IMR-90 (cell line): ENCODE measurements around the gene KIAA0319L. TPM values are rescaled to one million over a fixed set of nuclear protein-coding genes. Genes with fewer than 3 reads are reported as not detected.

ENCODE experiments used
- ATAC-seq: fragments of 200-7000 bp; cut with Tn5 transposase; 2 replicates; pipeline ENCODE4 v1.9.1; 2020; ENCODE audit warnings: low read depth, mild to moderate bottlenecking, moderate library complexity
- BruUV-seq: library from RNA; stranded (reverse); fragments of 400-500 nt; replicated peaks from 2 replicates; lab custom pipeline; 2021; lab: Mats Ljungman, UMichigan
- CTCF ChIA-PET: fragments of 300-600 bp; formaldehyde crosslinking; extraction: SDS; loops from one replicate; lab custom pipeline; 2021; ENCODE audit warnings: antibody characterized with exemption; lab: Yijun Ruan, JAX
- POLR2A ChIA-PET: fragments of 300-600 bp; sonication (Branson Sonifier 250); formaldehyde crosslinking; loops from one replicate; lab custom pipeline; 2022; ENCODE audit warnings: antibody characterized with exemption; ENCODE audit not compliant: unreplicated experiment; lab: Charles Lee
- DNase-seq: peaks from one replicate; pipeline ENCODE4 v3.0.0; 2013
- H2AFZ ChIP-seq: replicated peaks from 2 replicates; pipeline ENCODE3; 2013; ENCODE audit warnings: low read length, mild to moderate bottlenecking; ENCODE audit not compliant: poor library complexity
- H2AK5ac ChIP-seq: 2 replicates; pipeline ENCODE4 v1.6.1; 2013; ENCODE audit warnings: low read depth, low read length, inconsistent platforms
- H2AK9ac ChIP-seq: replicated peaks from 2 replicates; pipeline ENCODE3; 2013; ENCODE audit warnings: mild to moderate bottlenecking, low read depth, low read length, moderate library complexity; ENCODE audit not compliant: poor library complexity
- H2BK120ac ChIP-seq: 2 replicates; pipeline ENCODE4 v1.6.1; 2013; ENCODE audit warnings: low read depth, low read length, inconsistent platforms
- H2BK15ac ChIP-seq: 3 replicates; pipeline ENCODE4 v1.6.1; 2013; ENCODE audit warnings: low read depth, low read length, inconsistent platforms
- H2BK20ac ChIP-seq: 2 replicates; pipeline ENCODE4 v1.6.1; 2013; ENCODE audit warnings: low read depth, mild to moderate bottlenecking, inconsistent platforms, low read length, moderate library complexity
- H2BK5ac ChIP-seq: 2 replicates; pipeline ENCODE4 v1.6.1; 2013; ENCODE audit warnings: mild to moderate bottlenecking, low read depth, low read length, inconsistent platforms; ENCODE audit not compliant: poor library complexity, severe bottlenecking
- H3K14ac ChIP-seq: replicated peaks from 2 replicates; pipeline ENCODE4 v1.6.1; 2013; ENCODE audit warnings: low read depth, low read length, inconsistent platforms
- H3K18ac ChIP-seq: 2 replicates; pipeline ENCODE4 v1.6.1; 2013; ENCODE audit warnings: low read depth, low read length, control low read depth
- H3K23ac ChIP-seq: 2 replicates; pipeline ENCODE4 v1.6.1; 2013; ENCODE audit warnings: low read depth, low read length, inconsistent platforms
- H3K27ac ChIP-seq: 2 replicates; pipeline ENCODE4 v1.5.1; 2013; ENCODE audit warnings: mild to moderate bottlenecking, control low read depth, low read length; ENCODE audit not compliant: insufficient read depth
- H3K27me3 ChIP-seq: 2 replicates; pipeline ENCODE4 v1.6.1; 2013; ENCODE audit warnings: low read length; ENCODE audit not compliant: control insufficient read depth, insufficient read depth
- H3K36me3 ChIP-seq: 2 replicates; pipeline ENCODE4 v1.6.1; 2013; ENCODE audit warnings: low read length, mixed read lengths; ENCODE audit not compliant: control insufficient read depth, insufficient read depth
- H3K4ac ChIP-seq: 2 replicates; pipeline ENCODE4 v1.6.1; 2013; ENCODE audit warnings: low read depth, low read length, inconsistent platforms
- H3K4me1 ChIP-seq: 2 replicates; pipeline ENCODE4 v1.6.1; 2013; ENCODE audit warnings: low read length, mixed read lengths; ENCODE audit not compliant: control insufficient read depth, insufficient read depth
- H3K4me2 ChIP-seq: 2 replicates; pipeline ENCODE4 v1.6.1; 2013; ENCODE audit warnings: low read depth, mild to moderate bottlenecking, control low read depth, low read length, moderate library complexity
- H3K4me3 ChIP-seq: 2 replicates; pipeline ENCODE4 v1.5.1; 2013; ENCODE audit warnings: low read depth, mild to moderate bottlenecking, control low read depth, low read length, moderate library complexity; ENCODE audit not compliant: insufficient read depth
- H3K56ac ChIP-seq: 2 replicates; pipeline ENCODE4 v1.6.1; 2013; ENCODE audit warnings: low read length, inconsistent platforms; ENCODE audit not compliant: insufficient read depth; ENCODE audit errors: extremely low read depth
- H3K79me1 ChIP-seq, 2 experiments: 2 replicates each; pipeline ENCODE4 v1.6.1; 2013; ENCODE audit warnings: low read length in 2 of 2, inconsistent platforms in 1 of 2, low read depth in 1 of 2
- H3K9ac ChIP-seq: 2 replicates; pipeline ENCODE4 v1.6.1; 2013; ENCODE audit warnings: low read depth, low read length, control low read depth
- H3K9me1 ChIP-seq: 2 replicates; pipeline ENCODE4 v1.6.1; 2013; ENCODE audit warnings: low read length, inconsistent platforms; ENCODE audit not compliant: insufficient read depth
- H3K9me3 ChIP-seq: 2 replicates; pipeline ENCODE4 v1.6.1; 2013; ENCODE audit warnings: low read length; ENCODE audit not compliant: control insufficient read depth, insufficient read depth
- H4K20me1 ChIP-seq: 2 replicates; pipeline ENCODE4 v1.6.1; 2013; ENCODE audit warnings: low read length, inconsistent platforms; ENCODE audit not compliant: insufficient read depth
- H4K5ac ChIP-seq: 2 replicates; pipeline ENCODE4 v1.6.1; 2013; ENCODE audit warnings: mild to moderate bottlenecking, low read depth, low read length, control low read depth
- H4K8ac ChIP-seq, 2 experiments: 2 replicates each; pipeline ENCODE4 v1.6.1; 2013; ENCODE audit warnings: low read depth in 2 of 2, low read length in 2 of 2, control low read depth in 1 of 2, inconsistent platforms in 1 of 2
- H4K91ac ChIP-seq: 2 replicates; pipeline ENCODE4 v1.6.1; 2013; ENCODE audit warnings: low read depth, low read length, inconsistent platforms; ENCODE audit not compliant: insufficient read depth
- CEBPB ChIP-seq: IDR thresholded peaks from 2 replicates; pipeline ENCODE4 v1.6.1; 2012; ENCODE audit warnings: low read depth, low read length, improper control_type of control experiment
- CHD1 ChIP-seq: IDR thresholded peaks from 2 replicates; pipeline ENCODE4 v1.6.1; 2012; ENCODE audit warnings: low read depth, low read length, improper control_type of control experiment
- CTCF ChIP-seq: conservative IDR thresholded peaks from 2 replicates; pipeline ENCODE4 v1.5.1; 2012; ENCODE audit warnings: mild to moderate bottlenecking, low read depth, low read length, improper control_type of control experiment
- FOS ChIP-seq: fragments of 150-350 bp; IDR thresholded peaks from 2 replicates; pipeline ENCODE4 v1.6.1; 2016; ENCODE audit warnings: low read depth, low read length
- MXI1 ChIP-seq: IDR thresholded peaks from 2 replicates; pipeline ENCODE4 v1.6.1; 2012; ENCODE audit warnings: low read depth, mild to moderate bottlenecking, low read length, moderate library complexity, borderline replicate concordance
- RCOR1 ChIP-seq: IDR thresholded peaks from 2 replicates; pipeline ENCODE4 v1.6.1; 2012; ENCODE audit warnings: mild to moderate bottlenecking, low read length, improper control_type of control experiment; ENCODE audit not compliant: insufficient replicate concordance
- SMC3 ChIP-seq: fragments of 150-350 bp; IDR thresholded peaks from 2 replicates; pipeline ENCODE4 v1.6.1; 2016; ENCODE audit warnings: low read depth, mild to moderate bottlenecking, antibody characterized with exemption, low read length, moderate library complexity
- WGBS, 2 experiments: methylation state at CpG; one replicate each; pipeline versions ENCODE4 v1.1.5 to v1.1.7; 2013; ENCODE audit warnings: missing lambda C conversion rate in 2 of 2; ENCODE audit not compliant: insufficient read length in 1 of 2; ENCODE audit errors: extremely low coverage in 2 of 2; 5-methylcytosine and 5-hydroxymethylcytosine counted together
- dilution Hi-C: fragments of 300-500 bp; cut with HindIII; formaldehyde crosslinking; loops from one replicate; pipeline ENCODE4 v1.14.3; 2018; ENCODE audit warnings: low sequenced_read_pairs; ENCODE audit not compliant: unreplicated experiment
- in situ Hi-C: fragments of 300-500 bp; cut with MboI; formaldehyde crosslinking; loops from 3 replicates; pipeline ENCODE4 v1.14.3; 2019; ENCODE audit warnings: low sequenced_read_pairs, inconsistent platforms, mixed read lengths
- intact Hi-C: fragments of 100-400 bp; cut with micrococcal nuclease; formaldehyde crosslinking; loops from 2 replicates; pipeline ENCODE4 v1.10.0; 2022
- polyA plus RNA-seq, 3 experiments: library from polyadenylated mRNA; depleted of rRNA; stranded (reverse); fragments of >200 nt; gene quantifications; 2 replicates each; pipeline ENCODE4 v1.2.3, GENCODE V29; 2012; ENCODE audit warnings: low replicate concordance in 1 of 3
- total RNA-seq: library from RNA; depleted of rRNA; stranded (reverse); fragments of >200 nt; gene quantifications from 2 replicates; pipeline ENCODE4 v1.2.3, GENCODE V29; 2012

The KIAA0319L gene
- total and polyA plus RNA-seq, 2 of the 4 experiments (the other 2 are of a cell fraction), result 38.0 to 49.8 TPM

- in situ Hi-C loops, result no loop called here
- Histone ChIP-seq H2AK5ac (no peak overlapping the region), H3K4me2 (no peak overlapping the region), H3K23ac (no peak overlapping the region), H2BK5ac (no peak overlapping the region), H3K27ac (no peak overlapping the region), H3K36me3 (peaks cover 2% of the 10 kb centered on the region; the same call in 1 of the 2 replicates), H4K8ac (no peak overlapping the region), H3K4me3 (no peak overlapping the region), H4K5ac (no peak overlapping the region), H3K18ac (no peak overlapping the region), H2AFZ (no peak overlapping the region), H3K56ac (no peak overlapping the region), H3K9me3 (no peaks in the 10 kb centered on the region), H3K9ac (no peak overlapping the region), H2BK15ac (no peak overlapping the region), H3K4ac (no peak overlapping the region), H3K4me1 (peaks cover 9% of the 10 kb centered on the region), H2AK9ac (no peak overlapping the region), H4K20me1 (peaks cover 11% of the 10 kb centered on the region; the same call in 1 of the 2 replicates), H3K14ac (peak overlapping the region; percentile 28; the same call in 1 of the 2 replicates), H2BK120ac (no peak overlapping the region), H3K9me1 (peaks cover 9% of the 10 kb centered on the region), H3K79me1 (peaks cover 19 to 46% of the 10 kb centered on the region in 2 experiments; a peak in 3 of 4 replicates), H4K91ac (no peak overlapping the region), H3K27me3 (no peaks in the 10 kb centered on the region), H2BK20ac (no peak overlapping the region)
- 83% methylated on average over 2 of the region's 4 CpGs; no CpG with 5 or more reads in 1 of the 2 experiments for WGBS, 2 experiments
- ChIA-PET POLR2A (no interaction called here), CTCF (interaction anchor here (0.9 to 1.4 kb wide), 2 partner anchors 16 to 54 kb away, joined by 3 to 4 read pairs; no protein-coding TSS in a partner anchor)
- DNase-seq (peak; percentile 59), ATAC-seq (peak; percentile 84)
- TF ChIP-seq CTCF, result no peak
- TF ChIP-seq SMC3, result no peak
- no peak for TF ChIP-seq MXI1
- 0 out of 2 replicates have a peak, but pooled peaks have one; percentile 33 for TF ChIP-seq FOS
- TF ChIP-seq CEBPB, result no peak
- TF ChIP-seq RCOR1, result no peak
- TF ChIP-seq CHD1, result no peak
- no TSS peak for BruUV-seq
- intact Hi-C loops, result no loop called here
- dilution Hi-C loops, result no loop called here
These were observed 51.0 kb downstream of the KIAA0319L start for GRCh38 chr1:35505911-35506798.
